Measurements from ENCODE around the gene NAP1L4.
A peak's percentile ranks its signal among the peaks of the same experiment; 100 is the strongest.

The NAP1L4 gene

DNA sequence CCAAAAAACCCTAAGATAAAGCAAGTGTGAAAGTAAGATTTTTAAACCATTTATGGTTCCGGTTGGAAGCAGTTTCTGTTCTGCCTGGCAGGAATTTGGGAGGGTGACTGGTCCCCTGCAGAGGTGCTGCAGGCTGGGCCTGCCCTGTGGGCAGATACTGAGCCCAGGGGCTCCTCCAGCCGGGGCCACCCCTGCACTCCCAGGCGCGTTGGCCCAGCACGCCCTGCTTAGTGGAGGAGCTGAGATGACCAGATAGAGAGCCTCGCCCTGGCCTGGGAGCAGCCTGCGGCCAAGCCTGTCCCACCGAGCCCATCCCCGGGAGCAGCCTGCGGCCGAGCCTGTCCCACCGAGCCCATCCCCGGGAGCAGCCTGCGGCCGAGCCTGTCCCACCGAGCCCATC, 70.9 kb downstream of the NAP1L4 start:
- H3K27ac ChIP-seq = no peak overlapping the region
- CTCF ChIA-PET = interaction anchor here (0.7 to 1.1 kb wide), 2 partner anchors 23 to 29 kb away, joined by 5 to 7 read pairs; no protein-coding TSS in a partner anchor
- TF ChIP-seq, protein P1, sequence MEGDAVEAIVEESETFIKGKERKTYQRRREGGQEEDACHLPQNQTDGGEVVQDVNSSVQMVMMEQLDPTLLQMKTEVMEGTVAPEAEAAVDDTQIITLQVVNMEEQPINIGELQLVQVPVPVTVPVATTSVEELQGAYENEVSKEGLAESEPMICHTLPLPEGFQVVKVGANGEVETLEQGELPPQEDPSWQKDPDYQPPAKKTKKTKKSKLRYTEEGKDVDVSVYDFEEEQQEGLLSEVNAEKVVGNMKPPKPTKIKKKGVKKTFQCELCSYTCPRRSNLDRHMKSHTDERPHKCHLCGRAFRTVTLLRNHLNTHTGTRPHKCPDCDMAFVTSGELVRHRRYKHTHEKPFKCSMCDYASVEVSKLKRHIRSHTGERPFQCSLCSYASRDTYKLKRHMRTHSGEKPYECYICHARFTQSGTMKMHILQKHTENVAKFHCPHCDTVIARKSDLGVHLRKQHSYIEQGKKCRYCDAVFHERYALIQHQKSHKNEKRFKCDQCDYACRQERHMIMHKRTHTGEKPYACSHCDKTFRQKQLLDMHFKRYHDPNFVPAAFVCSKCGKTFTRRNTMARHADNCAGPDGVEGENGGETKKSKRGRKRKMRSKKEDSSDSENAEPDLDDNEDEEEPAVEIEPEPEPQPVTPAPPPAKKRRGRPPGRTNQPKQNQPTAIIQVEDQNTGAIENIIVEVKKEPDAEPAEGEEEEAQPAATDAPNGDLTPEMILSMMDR (conservative IDR thresholded peaks at IDR 0.05; ENCODE audit: low read depth) = no peak
- no peak for DNase-seq (ENCODE audit: low spot score)
- POLR2A ChIA-PET (ENCODE audit: low non-redundant PET) = interaction anchor here (0.7 kb wide), 1 partner anchor 31 kb away, joined by 4 read pairs; no protein-coding TSS in a partner anchor

DNA sequence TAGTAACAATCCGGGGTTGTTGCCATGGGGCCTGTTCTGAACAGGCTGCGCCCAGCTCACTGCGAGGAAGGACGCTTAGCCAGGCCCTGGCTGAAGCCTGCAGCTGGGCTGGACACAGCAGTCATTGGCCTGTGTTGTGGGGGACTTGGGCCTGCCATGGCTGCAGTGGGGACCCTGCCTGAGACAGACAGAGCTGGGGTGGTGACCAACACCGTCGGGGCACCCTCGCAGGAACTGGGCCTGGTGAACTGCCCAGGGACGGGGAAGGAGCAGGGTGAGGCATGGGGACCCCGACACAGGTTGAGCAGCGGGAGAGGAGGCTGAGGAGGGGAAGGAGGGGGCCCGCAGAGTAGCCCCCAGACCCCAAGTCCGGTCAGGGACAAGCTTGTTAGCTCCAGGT, 71.8 kb downstream of the NAP1L4 start:
- TF ChIP-seq, protein P1 (conservative IDR thresholded peaks at IDR 0.05; ENCODE audit: low read depth) = no peak
- ChIA-PET CTCF (interaction anchor here (0.9 to 1.1 kb wide), 2 partner anchors 28 to 388 kb away, joined by 3 to 7 read pairs; no protein-coding TSS in a partner anchor), POLR2A (ENCODE audit: low non-redundant PET) (interaction anchor here (0.8 kb wide), 1 partner anchor 9 kb away, joined by 3 read pairs; no protein-coding TSS in a partner anchor)
- H3K27ac ChIP-seq = peak overlapping the region; percentile 21; the same call in 1 of the 2 replicates
- DNase-seq (ENCODE audit: low spot score) = no peak

DNA sequence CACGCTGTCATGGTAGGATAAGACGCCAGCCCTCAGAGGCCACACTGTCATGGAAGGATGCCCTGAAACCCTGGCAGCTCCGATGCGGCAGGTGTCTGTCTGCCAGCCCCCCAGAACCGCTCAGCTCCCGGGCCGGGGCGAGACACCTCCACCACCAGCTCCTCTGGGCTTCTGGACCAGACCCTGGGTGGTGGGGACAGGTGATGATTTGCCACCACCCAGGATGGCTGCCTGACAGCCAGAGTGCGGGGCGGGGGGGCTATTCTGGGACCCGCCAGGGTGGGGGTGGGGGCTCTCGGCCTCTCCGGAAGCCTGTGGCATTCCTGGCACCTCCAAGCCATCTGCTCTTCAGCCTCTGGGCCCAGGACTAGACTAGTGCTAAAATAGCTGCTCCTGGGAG, 72.3 kb downstream of the NAP1L4 start:
- no peak for DNase-seq (ENCODE audit: low spot score)
- TF ChIP-seq, protein P1 (conservative IDR thresholded peaks at IDR 0.05; ENCODE audit: low read depth) = no peak
- ChIA-PET CTCF (interaction anchor here (0.9 to 1.1 kb wide), 2 partner anchors 28 to 388 kb away, joined by 3 to 7 read pairs; no protein-coding TSS in a partner anchor), POLR2A (ENCODE audit: low non-redundant PET) (no interaction called here)
- peak overlapping the region; percentile 21; the same call in 1 of the 2 replicates for H3K27ac ChIP-seq

DNA sequence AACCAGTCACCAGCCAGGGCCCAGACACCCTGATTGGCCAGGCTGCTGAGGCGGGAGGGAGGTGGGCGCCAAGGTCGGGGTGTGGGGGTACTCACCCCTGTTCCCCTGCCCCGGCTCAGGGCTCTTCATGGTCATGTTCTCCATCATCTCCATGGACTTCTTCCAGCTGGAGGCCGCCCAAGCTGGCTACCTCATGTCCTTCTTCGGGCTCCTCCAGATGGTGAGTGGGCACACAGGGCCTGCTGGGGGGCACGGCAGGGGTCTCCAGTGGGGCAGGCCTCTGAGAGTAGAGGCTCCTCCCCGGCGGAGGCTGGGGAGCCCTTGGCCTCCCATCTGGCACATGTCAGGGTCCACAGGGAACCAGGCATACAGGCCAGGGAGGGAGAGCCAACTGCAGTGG, 72.9 kb downstream of the NAP1L4 start:
- DNase-seq (ENCODE audit: low spot score) = no peak
- CTCF ChIA-PET = no interaction called here
- H3K27ac ChIP-seq = peak overlapping the region; percentile 16; the same call in 1 of the 2 replicates
- POLR2A ChIA-PET (ENCODE audit: low non-redundant PET) = no interaction called here
- TF ChIP-seq, protein P1 (conservative IDR thresholded peaks at IDR 0.05; ENCODE audit: low read depth) = no peak

DNA sequence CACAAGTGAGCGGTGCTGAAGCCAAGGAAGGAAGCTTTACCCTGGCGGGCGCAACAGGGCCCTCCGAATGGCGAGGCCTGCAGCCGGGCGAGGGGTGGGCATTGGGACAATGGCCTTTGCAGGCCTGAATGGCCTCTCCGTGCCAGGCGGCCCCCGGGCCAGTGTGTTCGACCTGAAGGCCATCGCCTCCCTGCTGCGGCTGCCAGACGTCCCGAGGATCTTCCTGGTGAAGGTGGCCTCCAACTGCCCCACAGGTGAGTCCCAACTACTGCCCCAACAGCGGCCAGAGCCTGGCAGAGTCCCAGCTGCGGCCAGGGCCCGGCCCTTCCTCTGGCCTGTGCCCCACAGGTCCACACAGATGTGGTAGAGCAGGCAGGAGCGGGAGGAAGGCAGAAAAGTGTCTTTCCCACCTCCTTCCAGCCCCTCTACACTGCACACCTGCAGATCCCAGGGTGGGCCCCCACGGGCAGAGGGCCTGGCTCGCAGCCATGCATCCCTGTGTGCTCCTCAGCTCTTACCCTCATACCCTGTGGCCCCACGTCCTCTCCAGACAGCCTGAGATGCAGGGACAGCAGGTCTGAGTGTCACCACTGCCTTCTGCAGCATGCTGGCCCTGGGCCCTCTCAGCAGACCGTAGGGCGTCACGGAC, 74.2 kb downstream of the NAP1L4 start:
- peak overlapping the region; percentile 16; the same call in 1 of the 2 replicates for H3K27ac ChIP-seq
- DNase-seq (ENCODE audit: low spot score) = no peak
- ChIA-PET CTCF (interaction anchor here (1.3 kb wide), 1 partner anchor 174 kb away, joined by 3 read pairs; no protein-coding TSS in a partner anchor), POLR2A (ENCODE audit: low non-redundant PET) (no interaction called here)
- TF ChIP-seq, protein P1 (conservative IDR thresholded peaks at IDR 0.05; ENCODE audit: low read depth) = no peak

DNA sequence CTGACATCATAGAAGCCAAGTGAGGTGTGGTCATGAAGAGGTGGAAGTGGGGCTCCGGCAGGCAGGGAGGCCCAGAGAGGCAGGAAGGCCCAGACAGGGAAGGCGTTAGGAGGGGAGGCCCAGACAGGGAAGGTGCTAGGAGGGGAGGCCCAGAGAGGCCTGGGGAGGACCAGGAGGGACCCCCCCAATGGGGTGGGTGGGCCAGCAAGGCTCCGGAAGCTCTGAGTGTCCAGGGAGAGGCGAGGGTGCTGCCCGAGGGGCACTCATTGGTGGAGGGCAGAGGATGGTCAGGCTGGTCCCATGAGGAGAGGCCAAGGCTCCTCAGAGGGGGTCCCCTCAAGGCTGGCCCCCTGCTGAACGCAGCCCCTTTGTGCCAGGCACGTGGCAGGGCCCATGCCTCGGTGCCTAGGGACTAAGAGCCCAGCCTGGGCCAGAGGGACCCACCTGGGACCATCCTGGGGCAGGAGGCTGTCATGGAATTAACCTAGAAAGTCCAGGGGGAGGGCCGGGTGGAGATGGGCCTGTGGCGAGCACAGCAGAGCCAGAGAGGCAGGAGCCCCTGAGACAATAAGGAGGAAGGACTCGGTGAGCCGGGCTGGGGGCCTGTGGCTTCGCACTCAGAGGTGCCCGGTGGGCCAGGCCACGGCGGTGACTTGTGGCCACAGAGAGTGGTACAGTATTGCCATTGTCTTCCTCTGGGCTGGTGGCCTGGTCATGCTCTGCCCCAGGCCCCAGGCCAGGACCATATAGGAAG, 75.1 kb downstream of the NAP1L4 start:
- 0 out of 2 replicates have a peak overlapping the region, but pooled peaks have one; percentile 7 for H3K27ac ChIP-seq
- TF ChIP-seq, protein P1 (conservative IDR thresholded peaks at IDR 0.05; ENCODE audit: low read depth) = no peak
- POLR2A ChIA-PET (ENCODE audit: low non-redundant PET) = no interaction called here

More for the DNA sequence above, 75.1 kb downstream of the NAP1L4 start:
- DNase-seq (ENCODE audit: low spot score) = no peak
- CTCF ChIA-PET = no interaction called here

Data from RWPE1 (cell line).